GM19025 (cell line): ENCODE measurements around the gene NDUFAF2.
"Not testable (repeated sequence)": the region's sequence is repeated elsewhere in the genome, so short reads cannot be mapped to it uniquely, and the experiment has no call there.

Experiments
- ATAC-seq: cut with Tn5 transposase; IDR thresholded peaks from one replicate; pipeline ENCODE4 v1.9.1; 2021; ENCODE audit warnings: mild to moderate bottlenecking, low read depth, moderate library complexity; ENCODE audit not compliant: unreplicated experiment

The NDUFAF2 gene

GRCh38 chr5:61044545-61044944, 99.5 kb downstream of the NDUFAF2 start:
- ATAC-seq = no peak

GRCh38 chr5:61047346-61047745, 102.3 kb downstream of the NDUFAF2 start:
- no peak for ATAC-seq

GRCh38 chr5:61048534-61048933, 103.5 kb downstream of the NDUFAF2 start:
- ATAC-seq = no peak

GRCh38 chr5:61050292-61050691, 105.3 kb downstream of the NDUFAF2 start:
- ATAC-seq = no peak

- no peak for ATAC-seq
Measured at GRCh38 chr5:61051267-61051666, 106.3 kb downstream of the NDUFAF2 start.

- ATAC-seq = no peak
Measured at GRCh38 chr5:61052882-61053281, 107.9 kb downstream of the NDUFAF2 start.

GRCh38 chr5:61053937-61054336, 108.9 kb downstream of the NDUFAF2 start:
- no peak for ATAC-seq

GRCh38 chr5:61055434-61056006, 110.5 kb downstream of the NDUFAF2 start:
- no peak for ATAC-seq

- ATAC-seq = no peak
Measured at GRCh38 chr5:61059499-61059898, 114.5 kb downstream of the NDUFAF2 start.

GRCh38 chr5:61069150-61069549, 124.1 kb downstream of the NDUFAF2 start:
- no peak for ATAC-seq

- no peak for ATAC-seq
Measured at GRCh38 chr5:61071526-61071925, 126.5 kb downstream of the NDUFAF2 start.

- ATAC-seq = no peak
Measured at GRCh38 chr5:61076626-61077025, 131.6 kb downstream of the NDUFAF2 start.

GRCh38 chr5:61081741-61082140, 136.7 kb downstream of the NDUFAF2 start:
- ATAC-seq = no peak

- ATAC-seq = no peak
Measured at GRCh38 chr5:61082516-61083280, 137.7 kb downstream of the NDUFAF2 start.

GRCh38 chr5:61084658-61085057, 139.7 kb downstream of the NDUFAF2 start:
- ATAC-seq = no peak

GRCh38 chr5:61085885-61086284, 140.9 kb downstream of the NDUFAF2 start:
- no peak for ATAC-seq

- no peak for ATAC-seq
Measured at GRCh38 chr5:61087921-61088320, 142.9 kb downstream of the NDUFAF2 start.

GRCh38 chr5:61089351-61089750, 144.3 kb downstream of the NDUFAF2 start:
- ATAC-seq = no peak

- not testable (repeated sequence) for ATAC-seq
Measured at GRCh38 chr5:61093046-61093771, 148.2 kb downstream of the NDUFAF2 start.

GRCh38 chr5:61097465-61097864, 152.5 kb downstream of the NDUFAF2 start:
- no peak for ATAC-seq

- ATAC-seq = no peak
Measured at GRCh38 chr5:61098251-61098995, 153.4 kb downstream of the NDUFAF2 start.
